Activated CD8-positive, alpha-beta memory T cell treated with anti-CD3 and anti-CD28 coated beads for 1 hour (primary cell): ENCODE results near the gene LYRM2.

Experiments
- DNase-seq, 2 donors: peaks; one replicate each; pipeline ENCODE4 v3.0.0-alpha.2; 2020; ENCODE audit warnings: low read depth in 1 of 2; ENCODE audit errors: extremely low read depth in 1 of 2

LYRM2 gene

GRCh38 chr6:89596484-89596883, 42.1 kb downstream of the LYRM2 start:
- DNase-seq = no peak

- DNase-seq = no peak
Observed at GRCh38 chr6:89596056-89596455, 42.5 kb downstream of the LYRM2 start.

DNA sequence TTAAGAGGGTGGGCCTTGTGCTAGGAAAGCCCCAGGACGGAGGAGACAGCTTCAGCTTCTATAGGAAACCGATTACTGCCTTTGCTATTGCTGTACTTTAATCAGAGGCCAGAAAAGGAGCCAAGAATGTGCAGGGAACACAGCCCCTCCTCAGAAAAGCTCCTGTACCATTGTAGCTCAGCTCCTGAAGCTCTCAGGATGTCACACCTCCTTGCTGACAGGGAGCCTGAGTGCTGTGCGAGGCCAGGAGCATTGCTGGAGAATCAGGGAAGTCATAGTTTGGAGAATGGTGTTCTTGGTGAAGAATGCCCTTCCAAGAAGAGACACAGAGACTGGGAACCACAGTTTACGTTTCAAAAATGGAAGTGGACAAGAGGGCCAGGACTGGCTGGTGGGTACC, 46.8 kb downstream of the LYRM2 start:
- no peak for DNase-seq

GRCh38 chr6:89590133-89590532, 48.4 kb downstream of the LYRM2 start:
- no peak for DNase-seq

GRCh38 chr6:89589297-89590025, 49.1 kb downstream of the LYRM2 start:
- DNase-seq = no peak

DNA sequence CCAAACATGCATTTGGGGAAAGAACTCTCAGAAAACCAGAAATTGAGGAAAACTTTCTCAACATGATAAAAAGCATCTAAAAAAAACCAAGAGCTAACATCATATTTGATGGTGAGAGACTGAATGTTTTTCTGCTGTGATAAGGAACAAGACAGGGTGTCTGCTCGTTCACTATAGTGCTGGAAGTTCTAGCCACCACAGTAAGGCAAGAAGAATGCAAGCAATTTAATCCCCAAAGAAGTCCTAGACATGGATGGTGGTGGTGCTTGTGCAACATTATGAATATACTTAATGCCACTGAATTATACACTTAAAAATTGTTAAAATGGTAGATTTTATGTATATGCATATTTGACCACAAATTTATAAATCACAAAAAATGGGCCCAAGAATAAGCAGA, 53.4 kb downstream of the LYRM2 start:
- DNase-seq = no peak

DNA sequence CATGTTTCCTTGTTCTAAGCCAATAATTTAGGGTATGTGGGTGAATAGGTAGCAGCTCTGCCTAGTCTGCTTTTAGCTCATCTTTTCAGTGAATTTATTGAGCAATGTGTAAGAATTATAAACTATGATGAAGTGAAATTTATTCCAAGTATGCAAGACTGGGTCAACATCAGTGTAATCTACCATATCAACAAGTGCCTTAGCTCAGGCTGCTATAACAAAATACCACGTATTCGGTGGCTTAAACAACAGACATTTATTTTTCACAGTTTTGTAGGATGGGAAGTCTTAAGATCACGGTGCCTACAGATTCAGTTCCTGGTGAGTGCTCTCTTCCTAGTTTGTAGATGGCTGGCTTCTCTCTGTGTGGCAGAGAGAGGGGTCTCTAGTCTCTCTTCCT, 54.0 kb downstream of the LYRM2 start:
- DNase-seq = no peak

GRCh38 chr6:89583559-89583958, 55.0 kb downstream of the LYRM2 start:
- no peak for DNase-seq

DNA sequence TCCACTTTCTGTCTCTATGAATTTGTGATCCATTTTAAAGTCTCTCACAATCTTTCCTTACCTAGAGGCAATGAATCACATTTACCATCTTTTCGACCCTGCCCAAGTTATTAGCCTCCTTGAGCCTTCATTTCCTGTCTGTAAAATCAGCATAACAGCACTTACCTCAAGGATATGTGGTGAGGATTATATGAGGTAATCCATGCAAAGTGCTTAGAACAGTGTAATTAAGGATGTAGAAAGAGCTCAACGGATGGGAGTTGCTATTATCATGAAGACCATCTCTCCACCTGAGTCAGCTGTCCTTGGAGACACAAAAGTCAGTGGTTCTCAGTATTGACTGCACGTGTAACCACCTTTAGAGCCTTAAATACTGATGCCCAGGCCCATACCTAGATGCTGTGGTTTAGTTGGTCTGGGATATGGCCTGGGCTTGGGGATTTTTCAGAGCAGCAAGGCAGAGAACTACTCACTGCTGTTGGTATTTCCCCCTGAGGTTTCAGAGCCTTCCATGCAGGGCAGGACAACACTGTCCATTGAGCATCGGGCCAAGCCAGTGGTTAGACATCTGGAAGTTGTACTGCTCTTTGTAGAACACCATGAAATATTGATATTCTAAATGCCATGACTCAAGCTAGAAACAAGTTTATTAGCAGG, 55.8 kb downstream of the LYRM2 start:
- DNase-seq = no peak

- DNase-seq = no peak
Observed at GRCh38 chr6:89581689-89582088, 56.9 kb downstream of the LYRM2 start.

GRCh38 chr6:89580997-89581666, 57.4 kb downstream of the LYRM2 start:
- DNase-seq = no peak

- DNase-seq = no peak
Observed at GRCh38 chr6:89575562-89575960, 63.0 kb downstream of the LYRM2 start.

GRCh38 chr6:89574910-89575561, 63.5 kb downstream of the LYRM2 start:
- DNase-seq = no peak

DNA sequence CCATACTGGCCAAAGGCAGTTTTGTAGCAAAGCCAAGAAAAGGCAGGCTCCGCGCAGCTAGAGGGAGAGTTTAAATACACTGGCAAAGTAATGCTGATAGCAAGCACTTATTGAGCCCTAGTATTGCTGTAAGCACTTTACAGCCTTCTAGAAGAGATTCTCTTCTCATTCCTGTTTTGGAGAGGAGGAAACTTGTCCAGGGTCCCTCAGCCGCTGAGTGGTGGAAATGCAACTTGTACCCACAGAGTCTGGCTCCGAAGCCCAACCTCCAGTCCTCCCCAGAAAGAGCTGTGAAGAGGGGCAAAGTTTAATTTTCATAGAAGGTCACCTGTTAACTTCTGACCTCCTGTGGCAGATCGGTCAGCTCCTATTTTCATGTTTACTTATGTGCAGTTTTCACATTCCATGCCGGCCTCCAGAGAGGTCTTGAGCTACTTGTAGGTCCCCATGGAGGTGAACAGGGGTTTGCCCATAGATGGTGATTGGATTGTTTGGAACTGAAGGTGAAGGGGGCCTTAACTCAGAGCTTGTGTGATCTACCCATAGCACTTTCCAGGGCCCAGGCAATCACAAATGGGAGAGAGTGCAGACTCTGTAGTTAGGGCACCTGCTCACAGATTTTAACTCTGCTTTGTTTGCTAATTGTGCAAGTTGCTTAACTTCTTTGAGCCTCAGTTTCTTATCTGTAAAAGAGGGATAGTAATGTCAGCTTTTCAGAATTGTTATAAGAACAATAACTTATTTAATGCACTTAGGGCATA, 70.7 kb downstream of the LYRM2 start:
- no peak for DNase-seq

GRCh38 chr6:89566930-89567629, 71.5 kb downstream of the LYRM2 start:
- DNase-seq = no peak

- no peak for DNase-seq
Observed at GRCh38 chr6:89566008-89566800, 72.3 kb downstream of the LYRM2 start.

- no peak for DNase-seq
Observed at GRCh38 chr6:89564752-89565427, 73.7 kb downstream of the LYRM2 start.

DNA sequence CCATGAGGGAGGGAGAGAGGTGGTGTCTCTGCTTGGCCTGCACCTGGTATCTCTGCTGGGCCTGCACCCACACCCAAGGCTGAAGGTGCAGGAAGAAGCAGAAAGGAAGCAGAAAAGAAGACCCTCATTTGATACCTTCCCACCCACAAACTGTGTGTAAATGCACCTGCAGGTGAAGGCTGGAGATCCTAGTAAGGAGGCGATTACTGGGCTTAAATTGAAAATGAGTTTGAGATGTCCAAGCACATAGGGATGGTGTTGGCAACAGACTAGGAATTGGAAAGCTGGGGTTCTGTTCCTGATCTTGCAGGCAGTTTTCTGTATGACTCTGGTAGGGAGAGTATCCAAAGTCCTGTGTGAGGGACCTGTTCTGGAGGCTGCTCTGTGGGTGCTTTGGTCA, 74.7 kb downstream of the LYRM2 start:
- no peak for DNase-seq
